ENCODE results near the gene COMT. TPM values are rescaled to one million over a fixed set of nuclear protein-coding genes. Genes with fewer than 3 reads are reported as not detected.

Gene COMT
- total RNA-seq, 1 donor from 2014 or later: 240 TPM

GRCh38 chr22:19971276-19972124, 29.9 kb downstream of the COMT start:
- Histone ChIP-seq H3K9me3 (no peaks in the 10 kb centered on the region), H3K4me3 (no peak overlapping the region), H3K27me3 (no peaks in the 10 kb centered on the region), H3K36me3 (peaks cover 0 to 38% of the 10 kb centered on the region in 2 donors), H3K27ac (no peak overlapping the region), H3K4me1 (peaks cover 15% of the 10 kb centered on the region)
- no peak for DNase-seq (ENCODE audit: extremely low spot score in 2 of 2)
- intact Hi-C loops (cut with DNase I): loop anchor here (2.0 kb wide), 1 partner anchor 41 kb away; no protein-coding TSS in a partner anchor
- no peak for TF ChIP-seq POLR2A (IDR thresholded peaks at IDR 0.05)
- TF ChIP-seq, protein P1, sequence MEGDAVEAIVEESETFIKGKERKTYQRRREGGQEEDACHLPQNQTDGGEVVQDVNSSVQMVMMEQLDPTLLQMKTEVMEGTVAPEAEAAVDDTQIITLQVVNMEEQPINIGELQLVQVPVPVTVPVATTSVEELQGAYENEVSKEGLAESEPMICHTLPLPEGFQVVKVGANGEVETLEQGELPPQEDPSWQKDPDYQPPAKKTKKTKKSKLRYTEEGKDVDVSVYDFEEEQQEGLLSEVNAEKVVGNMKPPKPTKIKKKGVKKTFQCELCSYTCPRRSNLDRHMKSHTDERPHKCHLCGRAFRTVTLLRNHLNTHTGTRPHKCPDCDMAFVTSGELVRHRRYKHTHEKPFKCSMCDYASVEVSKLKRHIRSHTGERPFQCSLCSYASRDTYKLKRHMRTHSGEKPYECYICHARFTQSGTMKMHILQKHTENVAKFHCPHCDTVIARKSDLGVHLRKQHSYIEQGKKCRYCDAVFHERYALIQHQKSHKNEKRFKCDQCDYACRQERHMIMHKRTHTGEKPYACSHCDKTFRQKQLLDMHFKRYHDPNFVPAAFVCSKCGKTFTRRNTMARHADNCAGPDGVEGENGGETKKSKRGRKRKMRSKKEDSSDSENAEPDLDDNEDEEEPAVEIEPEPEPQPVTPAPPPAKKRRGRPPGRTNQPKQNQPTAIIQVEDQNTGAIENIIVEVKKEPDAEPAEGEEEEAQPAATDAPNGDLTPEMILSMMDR (IDR thresholded peaks at IDR 0.05): no peak
- no peak for TF ChIP-seq POLR2AphosphoS5 (IDR thresholded peaks at IDR 0.05; ENCODE audit: insufficient read depth in 1 of 2, low read depth in 1 of 2)

DNA sequence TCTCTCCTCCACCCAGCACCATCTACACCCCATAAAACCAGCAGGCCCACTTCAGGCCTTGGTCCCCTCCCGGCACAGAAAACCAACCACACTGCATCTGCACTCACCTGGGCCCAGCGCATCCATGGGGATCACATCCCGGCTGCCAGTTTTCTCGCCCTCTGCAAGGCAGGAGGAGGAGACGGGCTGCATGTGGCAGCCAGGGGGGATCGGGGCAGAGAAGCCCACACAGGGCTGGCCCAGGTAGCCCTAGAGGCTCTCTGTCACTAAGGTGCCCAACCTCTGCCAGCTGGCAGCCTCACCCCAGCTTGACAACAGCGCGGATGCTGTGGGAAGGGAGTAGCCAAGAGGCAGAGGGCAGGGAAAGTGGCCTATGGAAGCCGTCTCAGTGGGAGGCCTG, 30.7 kb downstream of the COMT start:
- H3K4me1 ChIP-seq: peaks cover 15% of the 10 kb centered on the region
- intact Hi-C loops (cut with DNase I): no loop called here
- no peak for DNase-seq (ENCODE audit: extremely low spot score in 2 of 2)
- no peak for TF ChIP-seq POLR2A (IDR thresholded peaks at IDR 0.05)
- no peak for TF ChIP-seq POLR2AphosphoS5 (IDR thresholded peaks at IDR 0.05; ENCODE audit: insufficient read depth in 1 of 2, low read depth in 1 of 2)
- TF ChIP-seq, protein P1 (IDR thresholded peaks at IDR 0.05): no peak
- H3K36me3 ChIP-seq: peaks cover 0 to 34% of the 10 kb centered on the region in 2 donors
- H3K27ac ChIP-seq: no peak overlapping the region
- no peak overlapping the region for H3K4me3 ChIP-seq
- H3K27me3 ChIP-seq: no peaks in the 10 kb centered on the region
- no peaks in the 10 kb centered on the region for H3K9me3 ChIP-seq

DNA sequence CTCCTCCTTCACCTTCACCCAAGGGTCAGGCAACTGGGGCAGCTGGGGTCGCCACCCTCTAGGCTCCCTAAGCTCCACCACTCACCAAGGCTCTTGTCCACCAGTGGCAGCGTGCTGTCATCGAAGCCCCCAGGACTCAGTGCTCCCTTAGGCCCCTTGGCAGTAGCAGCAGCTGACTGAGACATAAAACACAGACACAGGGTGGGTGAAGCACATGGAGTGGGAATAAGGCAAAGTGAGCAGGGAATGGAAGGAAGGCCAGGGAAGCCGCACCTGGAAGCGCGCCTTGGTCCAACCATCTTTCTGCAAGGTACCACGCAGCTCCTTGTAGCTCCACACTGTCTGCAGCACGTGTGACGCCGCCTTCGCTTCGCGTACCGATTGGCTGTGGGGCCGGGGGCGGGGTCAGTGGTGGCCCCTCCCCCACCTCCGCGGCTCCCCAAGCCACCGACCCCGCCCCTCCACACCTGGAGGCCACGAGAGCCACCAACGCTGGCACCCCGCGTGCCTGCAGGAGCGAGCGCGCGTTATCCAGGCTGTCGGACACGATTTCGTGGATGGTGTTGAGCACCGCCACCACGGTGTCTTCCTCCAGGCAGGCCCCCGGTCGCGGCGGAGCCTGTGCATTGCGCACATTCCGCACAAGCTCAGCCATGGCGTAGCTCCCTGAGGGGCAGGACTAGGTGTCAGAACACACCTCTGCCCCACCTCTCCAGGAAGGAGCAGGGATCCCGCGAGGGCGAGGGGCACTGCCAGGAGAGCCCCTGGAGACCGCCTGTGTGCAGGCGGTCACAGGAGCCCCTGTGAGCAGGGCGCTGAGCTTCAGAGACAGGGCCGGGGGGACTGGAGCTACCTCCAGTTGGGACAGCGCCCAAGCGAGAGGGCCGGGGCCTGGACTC, 31.3 kb downstream of the COMT start:
- TF ChIP-seq POLR2AphosphoS5 (IDR thresholded peaks at IDR 0.05; ENCODE audit: insufficient read depth in 1 of 2, low read depth in 1 of 2) (no peak), POLR2A (IDR thresholded peaks at IDR 0.05) (no peak)
- TF ChIP-seq, protein P1 (IDR thresholded peaks at IDR 0.05): no peak
- DNase-seq (ENCODE audit: extremely low spot score in 2 of 2): no peak
- no peak overlapping the region for H3K4me3 ChIP-seq
- peaks cover 15% of the 10 kb centered on the region for H3K4me1 ChIP-seq
- H3K9me3 ChIP-seq: no peaks in the 10 kb centered on the region
- intact Hi-C loops (cut with DNase I): no loop called here
- H3K27me3 ChIP-seq: no peaks in the 10 kb centered on the region
- peaks cover 0 to 28% of the 10 kb centered on the region in 2 donors for H3K36me3 ChIP-seq
- H3K27ac ChIP-seq: no peak overlapping the region

DNA sequence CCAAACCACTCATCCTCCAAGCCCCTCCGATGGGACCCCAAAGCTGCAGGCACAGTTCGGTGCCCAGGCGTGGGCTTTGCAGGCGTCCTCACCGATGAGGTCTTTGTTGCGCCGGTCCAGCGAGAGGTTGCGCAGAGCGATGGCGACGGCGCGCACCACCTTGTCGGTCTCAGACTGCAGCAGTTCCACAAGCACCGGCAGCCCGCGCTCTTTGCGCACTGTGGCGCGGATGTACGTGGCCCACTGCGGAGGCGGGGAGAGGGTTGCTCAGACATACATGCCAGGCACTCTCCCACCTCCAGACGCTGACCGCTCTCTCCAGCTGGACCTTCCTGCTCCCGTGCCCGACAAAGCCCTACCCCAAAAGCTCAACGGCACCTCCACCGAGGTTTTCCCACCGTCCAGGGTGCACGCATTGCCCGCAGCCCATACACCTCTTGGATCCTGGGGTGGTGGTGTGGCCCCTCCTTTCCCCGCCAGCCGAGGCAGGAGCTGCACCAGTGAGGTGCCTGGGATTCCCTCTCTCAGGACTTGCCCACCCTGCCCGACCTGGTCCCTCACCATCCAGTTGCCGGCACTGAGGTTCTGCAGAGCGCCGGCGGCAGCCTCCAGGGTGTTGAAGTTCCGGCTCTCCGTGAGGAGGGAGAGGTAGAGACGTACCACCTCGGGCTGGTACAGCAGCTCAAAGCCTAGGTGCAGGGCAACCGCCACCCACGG, 32.1 kb downstream of the COMT start:
- H3K9me3 ChIP-seq: no peaks in the 10 kb centered on the region
- no peaks in the 10 kb centered on the region for H3K27me3 ChIP-seq
- H3K36me3 ChIP-seq: peaks cover 0 to 20% of the 10 kb centered on the region in 2 donors
- no peak for DNase-seq (ENCODE audit: extremely low spot score in 2 of 2)
- H3K27ac ChIP-seq: no peak overlapping the region
- TF ChIP-seq POLR2A (IDR thresholded peaks at IDR 0.05) (no peak), POLR2AphosphoS5 (IDR thresholded peaks at IDR 0.05; ENCODE audit: insufficient read depth in 1 of 2, low read depth in 1 of 2) (no peak)
- TF ChIP-seq, protein P1 (IDR thresholded peaks at IDR 0.05): no peak
- no peak overlapping the region for H3K4me3 ChIP-seq
- intact Hi-C loops (cut with DNase I): no loop called here
- peaks cover 15% of the 10 kb centered on the region for H3K4me1 ChIP-seq
